ENCODE measurements around the gene ATP5ME.

Gene ATP5ME, protein sequence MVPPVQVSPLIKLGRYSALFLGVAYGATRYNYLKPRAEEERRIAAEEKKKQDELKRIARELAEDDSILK

DNA sequence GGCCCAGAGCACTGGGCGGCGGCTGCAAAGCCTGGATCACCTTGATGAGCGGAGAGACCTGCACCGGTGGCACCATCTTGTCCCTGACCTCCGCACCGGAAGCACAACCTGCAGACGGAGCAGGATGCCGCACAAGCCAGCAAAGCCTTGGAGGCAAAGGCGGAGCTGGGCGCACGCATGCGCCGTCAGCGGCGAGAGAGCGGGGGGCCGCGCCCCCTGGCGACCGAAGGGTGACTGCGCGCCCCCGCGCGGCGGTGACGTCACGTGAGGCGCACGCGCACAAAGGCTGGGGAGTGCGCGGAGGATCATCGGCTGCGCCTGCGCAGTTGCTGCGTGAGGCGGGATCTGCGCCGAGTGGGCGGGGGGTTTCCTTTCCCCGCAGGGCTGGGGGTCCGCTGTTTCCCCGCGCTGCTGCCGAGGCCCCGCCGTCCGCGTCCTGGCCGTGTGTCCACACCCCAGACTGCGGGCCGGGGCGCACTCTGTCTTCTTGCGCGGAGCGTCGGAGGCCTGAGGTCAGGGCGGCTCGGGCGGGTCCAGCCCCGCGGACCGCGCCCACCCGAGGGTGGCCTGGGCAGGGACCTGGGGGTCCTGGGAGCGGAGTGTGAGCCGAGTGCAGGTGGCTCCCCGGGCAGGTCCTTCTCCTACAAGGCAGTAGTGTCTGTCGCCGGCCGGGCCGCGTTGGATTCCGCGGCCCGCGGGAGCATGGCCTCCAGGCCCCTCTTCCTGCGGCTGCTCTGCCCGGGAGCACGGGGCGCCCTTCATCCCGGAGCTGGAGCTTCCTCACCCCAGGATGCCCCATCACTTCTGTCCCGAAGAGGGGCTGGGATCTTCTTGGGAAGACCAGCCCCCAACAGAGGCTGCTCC is at the start of gene ATP5ME, which contains the start of gene MYL5:
Gene ATP5ME, minus strand, starts transcription at position 105 of the 864 bp plus-strand sequence. Its CDS starts 29 bp downstream, at position 76.
Gene MYL5, plus strand, starts transcription at position 371 of the 864 bp plus-strand sequence. CDS start 3,485 bp downstream, outside the sequence.
- TF ChIP-seq, protein P1, sequence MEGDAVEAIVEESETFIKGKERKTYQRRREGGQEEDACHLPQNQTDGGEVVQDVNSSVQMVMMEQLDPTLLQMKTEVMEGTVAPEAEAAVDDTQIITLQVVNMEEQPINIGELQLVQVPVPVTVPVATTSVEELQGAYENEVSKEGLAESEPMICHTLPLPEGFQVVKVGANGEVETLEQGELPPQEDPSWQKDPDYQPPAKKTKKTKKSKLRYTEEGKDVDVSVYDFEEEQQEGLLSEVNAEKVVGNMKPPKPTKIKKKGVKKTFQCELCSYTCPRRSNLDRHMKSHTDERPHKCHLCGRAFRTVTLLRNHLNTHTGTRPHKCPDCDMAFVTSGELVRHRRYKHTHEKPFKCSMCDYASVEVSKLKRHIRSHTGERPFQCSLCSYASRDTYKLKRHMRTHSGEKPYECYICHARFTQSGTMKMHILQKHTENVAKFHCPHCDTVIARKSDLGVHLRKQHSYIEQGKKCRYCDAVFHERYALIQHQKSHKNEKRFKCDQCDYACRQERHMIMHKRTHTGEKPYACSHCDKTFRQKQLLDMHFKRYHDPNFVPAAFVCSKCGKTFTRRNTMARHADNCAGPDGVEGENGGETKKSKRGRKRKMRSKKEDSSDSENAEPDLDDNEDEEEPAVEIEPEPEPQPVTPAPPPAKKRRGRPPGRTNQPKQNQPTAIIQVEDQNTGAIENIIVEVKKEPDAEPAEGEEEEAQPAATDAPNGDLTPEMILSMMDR (IDR thresholded peaks at IDR 0.05) = peak; percentile 97

DNA sequence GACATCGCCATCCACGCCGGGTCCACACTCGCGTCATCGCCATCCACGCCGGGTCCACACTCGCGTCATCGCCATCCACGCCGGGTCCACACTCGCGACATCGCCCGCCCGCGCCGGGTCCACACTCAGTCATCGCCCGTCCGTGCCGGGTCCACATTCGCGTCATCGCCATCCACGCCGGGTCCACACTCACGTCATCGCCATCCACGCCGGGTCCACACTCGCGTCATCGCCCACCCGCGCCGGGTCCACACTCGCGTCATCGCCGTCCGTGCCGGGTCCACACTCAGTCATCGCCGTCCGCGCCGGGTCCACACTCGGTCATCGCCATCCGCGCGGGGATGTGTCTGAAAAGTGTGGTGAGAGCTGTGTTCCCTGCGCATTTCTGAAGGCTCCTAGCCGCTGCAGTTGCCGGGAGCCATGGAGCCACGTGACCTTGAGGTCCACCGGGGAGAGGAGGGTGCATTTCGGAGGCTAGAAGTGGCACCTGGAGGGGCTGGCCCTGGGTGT is 48.8 kb upstream of the ATP5ME start:
- TF ChIP-seq, protein P1 (IDR thresholded peaks at IDR 0.05) = no peak

DNA sequence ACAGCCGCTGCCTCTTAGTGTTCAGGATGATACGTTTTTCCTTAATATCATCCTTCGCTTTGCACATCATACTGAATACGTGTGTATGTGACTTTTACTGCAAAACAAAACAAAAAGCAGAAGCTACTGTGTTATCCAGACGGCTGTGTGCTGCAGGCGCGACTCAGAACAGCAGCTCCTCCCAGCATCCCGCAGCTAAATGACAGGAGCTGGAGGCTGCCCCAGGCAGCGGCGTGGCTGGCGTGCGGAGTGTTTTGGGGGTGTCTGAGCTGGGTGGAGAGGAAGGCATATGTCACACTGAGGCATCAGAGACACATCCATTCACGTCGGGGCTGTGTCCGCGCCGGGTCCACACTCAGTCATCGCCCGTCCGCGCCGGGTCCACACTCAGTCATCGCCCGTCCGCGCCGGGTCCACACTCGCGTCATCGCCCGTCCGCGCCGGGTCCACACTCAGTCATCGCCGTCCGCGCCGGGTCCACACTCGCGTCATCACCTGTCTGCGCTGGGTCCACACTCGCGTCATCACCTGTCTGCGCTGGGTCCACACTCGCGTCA is 48.2 kb upstream of the ATP5ME start:
- TF ChIP-seq, protein P1 (IDR thresholded peaks at IDR 0.05) = no peak

DNA sequence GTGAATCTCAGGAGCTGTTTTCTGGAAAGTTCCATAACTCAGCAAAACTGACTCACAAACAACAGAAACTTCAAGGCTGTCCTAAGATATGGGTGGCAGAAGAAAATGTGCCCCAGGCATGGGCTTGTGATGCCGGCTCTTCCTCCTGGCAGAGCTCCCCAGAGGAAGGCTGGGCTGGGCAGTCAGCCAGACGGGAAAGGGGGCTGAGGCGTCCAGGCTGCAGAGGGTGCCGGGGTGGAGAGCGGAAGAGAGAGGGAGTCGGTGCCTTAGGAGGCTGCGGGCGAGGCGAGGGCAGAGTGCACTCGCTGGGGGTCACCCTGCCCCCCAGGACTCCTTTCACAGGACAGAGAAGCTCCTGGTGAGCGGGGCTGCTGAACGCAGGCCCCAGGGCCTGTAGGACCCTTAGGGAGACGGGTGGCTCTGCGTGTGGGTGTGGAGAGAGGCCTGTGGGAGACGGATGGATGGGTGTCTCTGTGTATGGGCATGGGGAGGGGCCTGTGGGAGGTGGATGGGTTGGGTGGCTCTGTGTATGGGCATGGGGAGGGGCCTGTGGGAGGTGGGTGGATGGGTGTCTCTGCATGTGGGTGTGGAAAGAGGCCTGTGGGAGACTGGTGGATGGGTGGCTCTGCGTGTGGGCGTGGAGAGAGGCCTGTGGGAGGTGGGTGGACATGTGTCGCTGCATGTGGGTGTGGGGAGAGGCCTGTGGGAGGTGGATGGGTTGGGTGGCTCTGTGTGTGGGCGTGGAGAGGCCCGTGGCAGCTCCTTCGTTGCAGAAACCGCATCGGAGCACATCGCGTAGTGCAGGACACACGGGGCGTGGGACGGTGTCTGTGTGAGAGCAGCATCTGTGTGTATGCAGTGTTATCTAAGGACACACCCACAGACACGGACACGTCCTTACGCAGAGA is 47.4 kb upstream of the ATP5ME start:
- TF ChIP-seq, protein P1 (IDR thresholded peaks at IDR 0.05) = no peak

DNA sequence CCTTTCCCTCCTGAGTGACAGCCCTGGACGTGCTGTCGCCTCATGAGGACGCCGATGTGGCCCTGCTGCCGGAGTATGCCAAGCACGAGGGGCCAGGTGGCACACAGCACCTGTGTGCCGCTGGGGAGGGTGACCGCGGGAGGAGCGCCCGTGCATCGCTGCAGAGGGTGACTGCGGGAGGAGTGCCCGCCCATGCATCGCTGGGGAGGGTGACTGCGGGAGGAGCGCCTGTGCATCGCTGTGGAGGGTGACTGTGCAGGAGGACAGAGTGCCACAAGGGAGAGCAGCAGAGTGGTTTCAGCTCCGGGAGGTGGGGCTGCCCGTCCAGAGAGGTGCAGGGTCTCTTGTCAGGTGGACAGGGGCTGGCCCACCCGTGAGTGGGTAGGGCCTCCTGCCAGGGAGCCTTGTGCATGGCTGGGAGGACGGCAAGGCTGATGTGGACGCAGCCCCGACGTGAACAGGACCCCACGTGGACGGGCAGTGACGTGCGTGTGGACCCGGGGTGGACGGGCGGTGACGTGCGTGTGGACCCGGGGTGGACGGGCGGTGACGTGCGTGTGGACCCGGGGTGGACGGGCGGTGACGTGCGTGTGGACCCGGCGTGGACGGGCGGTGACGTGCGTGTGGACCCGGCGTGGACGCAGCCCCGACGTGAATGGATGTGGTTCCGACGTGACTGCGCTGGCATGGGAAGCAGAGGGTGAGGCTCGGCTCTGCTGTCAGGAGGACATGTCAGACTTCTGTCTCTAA is 46.2 kb upstream of the ATP5ME start:
- TF ChIP-seq, protein P1 (IDR thresholded peaks at IDR 0.05) = no peak

DNA sequence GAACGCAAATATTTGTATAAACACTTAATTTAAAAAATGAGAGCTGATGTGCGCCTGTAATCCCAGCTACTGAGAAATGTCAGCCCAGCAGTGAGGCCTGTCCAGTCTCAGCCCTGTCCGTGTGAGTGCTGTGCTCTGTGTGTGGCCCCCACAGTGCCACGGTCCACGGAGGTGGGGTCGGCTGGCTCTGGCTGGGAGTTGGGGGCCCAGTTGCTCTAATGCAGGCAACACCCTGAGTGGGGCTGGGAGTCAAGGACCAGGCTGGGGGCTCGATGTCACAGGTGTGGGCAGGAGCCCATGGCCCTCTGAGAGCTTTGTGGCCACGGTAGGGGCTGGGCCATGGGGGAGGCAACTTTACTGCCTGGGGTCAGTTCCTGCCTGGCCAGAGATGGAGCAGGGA is 44.4 kb upstream of the ATP5ME start:
- TF ChIP-seq, protein P1 (IDR thresholded peaks at IDR 0.05) = no peak

Measured in LNCAP (cell line).